HG03095 (cell line): ENCODE data around the gene CDC42EP4.
"Not testable (repeated sequence)": the region's sequence is repeated elsewhere in the genome, so short reads cannot be mapped to it uniquely, and the experiment has no call there.

Source experiments
- ATAC-seq: cut with Tn5 transposase; IDR thresholded peaks from one replicate; pipeline ENCODE4 v1.9.1; 2021; ENCODE audit warnings: moderate library complexity; ENCODE audit not compliant: unreplicated experiment

The CDC42EP4 gene

DNA sequence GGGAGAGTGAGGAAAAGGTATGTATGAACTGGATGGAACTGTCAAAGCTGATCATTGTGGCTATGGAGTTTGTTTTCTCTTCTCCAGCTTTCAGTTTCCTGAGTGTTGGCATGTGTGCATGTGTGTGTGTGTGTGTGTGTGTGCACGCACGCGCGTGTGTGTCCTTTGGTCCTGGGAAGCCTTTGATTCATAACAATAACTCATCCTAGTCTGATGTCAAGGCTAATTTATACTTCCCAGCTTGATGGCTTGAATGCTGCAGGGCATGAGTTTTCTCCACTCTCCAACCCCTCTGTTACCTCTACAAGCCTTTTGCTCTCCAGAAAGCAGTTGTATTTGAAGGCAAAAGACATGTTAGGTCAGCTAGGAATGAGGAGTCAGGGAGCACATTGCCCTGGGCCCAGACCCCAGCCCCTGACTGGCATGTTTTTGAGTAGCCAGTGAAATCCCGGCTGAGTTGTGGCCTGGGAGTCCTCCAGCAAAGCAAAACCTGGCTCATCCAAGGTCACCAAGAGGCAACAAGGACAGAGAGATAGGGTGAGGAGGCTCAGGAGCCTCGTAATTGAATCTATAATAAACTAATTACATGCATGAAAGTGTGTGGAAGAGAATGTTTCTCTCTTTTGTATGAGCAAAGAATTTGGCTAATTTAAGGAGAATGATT lies 8.9 kb upstream of the CDC42EP4 start:
- ATAC-seq, result no peak

DNA sequence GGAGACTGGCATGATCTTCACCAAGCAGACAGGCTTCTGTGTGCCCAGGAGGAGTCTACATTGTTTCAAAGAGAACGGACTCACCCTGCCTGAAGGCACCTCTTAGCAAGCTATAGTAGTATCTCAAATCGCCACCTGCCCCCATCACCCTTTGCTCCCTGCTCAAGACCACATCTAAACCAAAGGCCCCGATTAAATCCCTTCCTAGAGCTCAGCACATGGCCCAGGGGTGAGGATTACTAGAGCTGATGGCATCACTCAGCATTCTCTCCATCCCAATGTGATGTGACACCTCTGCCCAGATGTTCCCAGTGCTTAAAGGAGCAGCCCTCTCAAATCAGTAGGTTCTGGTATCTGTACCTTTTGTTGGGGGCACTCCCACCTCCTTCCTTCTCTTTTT lies 8.0 kb upstream of the CDC42EP4 start:
- ATAC-seq, result no peak

DNA sequence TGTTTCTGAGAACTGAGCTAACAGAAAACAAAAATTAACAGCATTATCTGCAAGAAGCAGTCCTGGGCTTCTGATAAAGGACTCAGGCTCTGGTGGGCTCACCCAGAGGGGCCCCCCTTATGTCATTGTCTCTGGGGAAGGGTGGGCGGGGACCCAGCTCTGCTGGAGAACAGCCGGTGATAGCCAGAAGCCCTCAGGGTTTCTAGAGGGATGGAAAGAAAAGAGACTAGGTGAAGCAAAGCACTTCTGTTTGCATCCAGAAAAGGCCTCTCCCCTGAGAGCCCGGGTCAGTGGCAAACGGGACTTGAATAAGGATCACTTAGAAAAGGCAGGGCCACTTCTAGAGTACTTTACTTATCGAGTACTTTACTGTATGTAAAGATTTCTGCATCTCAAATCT lies 7.0 kb upstream of the CDC42EP4 start:
- ATAC-seq, result no peak

DNA sequence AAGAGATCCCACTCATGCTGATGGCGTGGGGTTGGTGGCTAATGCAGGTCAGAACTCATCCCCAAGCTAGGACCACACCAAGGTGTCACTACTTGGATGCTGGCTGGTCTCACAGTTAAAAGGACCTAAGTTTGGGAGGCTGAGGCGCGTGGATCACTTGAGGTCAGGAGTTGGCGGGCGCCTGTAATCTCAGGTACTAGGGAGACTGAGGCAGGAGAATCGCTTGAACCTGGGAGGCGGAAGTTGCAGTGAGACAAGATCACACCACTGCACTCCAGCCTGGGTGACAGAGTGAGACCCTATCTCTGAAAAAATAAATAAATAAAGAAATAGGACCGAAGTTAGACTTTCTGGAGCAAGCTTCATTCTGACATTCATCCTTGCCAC lies 6.6 kb upstream of the CDC42EP4 start:
- ATAC-seq, result no peak

DNA sequence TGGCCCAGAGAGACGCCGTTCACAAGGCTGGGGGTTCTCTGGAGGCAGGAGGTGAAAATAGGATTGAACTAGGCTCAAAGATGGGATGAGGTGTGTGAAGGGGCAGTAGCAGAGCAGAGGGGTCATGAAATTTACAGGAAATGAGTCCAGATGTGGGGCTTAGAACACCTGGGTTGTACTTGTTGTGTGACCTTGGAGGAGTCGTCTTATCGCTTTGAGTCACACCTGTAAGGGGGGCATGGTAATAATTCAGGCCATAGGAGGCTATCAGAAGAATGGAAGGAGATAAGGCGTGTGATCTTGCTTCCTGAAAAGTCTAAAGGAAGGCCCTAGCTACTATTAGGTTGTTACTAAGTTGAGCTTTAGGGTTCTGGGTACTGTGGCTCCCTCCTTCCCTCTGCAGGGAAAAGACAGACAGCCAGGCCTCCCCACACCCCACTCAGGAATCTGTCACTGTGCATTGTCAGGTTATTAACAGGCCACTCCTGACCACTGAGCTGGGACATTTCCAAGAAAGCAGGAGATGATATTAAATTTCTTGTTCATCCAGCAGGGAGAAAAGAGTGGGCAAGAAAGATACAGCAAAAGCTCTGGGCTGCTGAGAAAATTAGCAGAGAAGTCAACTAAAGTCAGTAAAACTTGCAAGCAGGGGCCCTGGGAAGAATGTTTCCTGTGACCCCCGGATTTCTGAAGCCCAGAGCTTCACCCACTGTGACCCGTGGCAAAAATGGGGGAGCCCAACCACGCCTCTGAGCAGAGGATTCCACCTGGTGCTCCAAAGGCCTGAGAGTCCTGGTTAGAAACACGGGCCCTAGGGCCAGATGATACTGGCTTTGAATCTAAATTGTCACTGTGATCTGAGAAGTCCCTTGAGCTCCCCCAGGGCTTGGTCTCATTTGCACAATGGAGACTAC lies 6.0 kb upstream of the CDC42EP4 start:
- no peak for ATAC-seq

DNA sequence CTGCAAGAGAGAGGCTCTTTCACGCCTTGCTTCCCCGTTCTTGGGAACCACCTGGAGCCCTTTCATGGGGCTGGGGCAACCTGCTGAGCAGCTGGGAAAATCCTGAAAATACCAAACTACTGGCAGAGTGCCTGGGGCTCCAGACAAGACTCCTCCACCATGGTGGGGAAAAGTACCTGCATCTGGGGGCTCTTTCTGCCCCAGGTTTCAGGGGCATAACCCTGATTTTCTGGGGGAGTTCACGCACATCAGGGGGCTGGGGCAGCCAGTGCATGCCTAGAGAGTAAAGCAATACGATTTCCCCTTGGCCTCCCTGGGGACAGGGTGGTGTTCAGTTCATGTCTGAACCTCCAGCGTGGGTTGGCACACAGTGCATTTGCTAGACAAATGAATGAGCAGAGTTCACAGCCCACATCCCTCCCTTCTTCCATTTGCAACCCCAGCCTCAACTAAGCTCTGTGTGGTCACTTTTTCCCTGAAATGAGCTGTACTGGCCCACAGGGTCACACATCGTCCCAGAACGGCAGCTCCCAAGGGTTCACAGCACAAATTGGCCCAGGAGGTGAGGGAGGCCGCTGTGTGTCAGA lies 5.2 kb upstream of the CDC42EP4 start:
- no peak for ATAC-seq

DNA sequence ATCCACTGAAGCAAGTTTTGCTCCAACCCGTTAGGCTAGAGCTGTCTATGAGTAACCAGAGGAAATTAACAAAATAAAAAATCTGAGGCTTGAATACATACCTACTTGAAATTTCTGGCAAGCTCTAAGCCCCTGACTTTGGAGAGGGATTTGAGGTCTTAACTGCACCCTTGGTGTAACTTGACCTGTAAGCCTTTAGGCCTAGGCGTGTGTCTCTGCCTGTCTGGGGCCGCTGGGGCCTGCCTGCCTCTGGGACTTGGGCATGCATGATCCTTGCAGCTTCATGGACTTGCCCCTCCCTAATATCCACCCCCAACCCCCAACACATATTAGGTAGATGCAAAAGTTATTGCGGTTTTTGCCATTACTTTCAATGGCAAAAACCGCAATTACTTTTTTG lies 3.7 kb upstream of the CDC42EP4 start:
- no peak for ATAC-seq

DNA sequence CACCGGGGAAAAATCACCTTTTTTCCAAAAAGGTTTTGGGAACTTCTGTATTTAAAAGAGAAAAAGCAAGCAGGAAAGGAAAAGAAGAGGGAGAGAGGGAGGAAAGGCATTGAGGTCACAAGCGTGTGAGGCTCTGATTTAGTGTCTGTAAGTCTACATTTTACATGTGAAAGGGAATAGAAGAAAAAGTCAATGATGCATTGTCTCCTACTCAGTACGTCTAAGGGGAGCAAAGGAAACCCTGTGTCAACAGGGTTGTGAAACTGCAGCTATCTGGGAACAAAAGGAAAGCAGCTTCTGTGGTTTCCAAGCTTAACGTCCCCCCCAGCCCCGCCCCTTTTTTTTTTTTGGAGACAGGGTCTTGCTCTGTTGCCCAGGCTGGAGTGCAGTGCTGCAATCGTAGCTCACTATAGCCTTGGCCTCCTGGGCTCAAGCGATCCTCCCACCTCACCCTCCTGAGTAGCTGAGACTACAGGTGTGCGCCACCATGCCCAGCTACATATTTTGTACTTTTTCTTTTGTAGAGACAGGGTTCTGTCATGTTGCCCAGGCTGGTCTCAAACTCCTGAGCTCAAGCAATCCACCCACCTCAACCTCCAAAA lies 1.8 kb upstream of the CDC42EP4 start:
- ATAC-seq, result no peak

DNA sequence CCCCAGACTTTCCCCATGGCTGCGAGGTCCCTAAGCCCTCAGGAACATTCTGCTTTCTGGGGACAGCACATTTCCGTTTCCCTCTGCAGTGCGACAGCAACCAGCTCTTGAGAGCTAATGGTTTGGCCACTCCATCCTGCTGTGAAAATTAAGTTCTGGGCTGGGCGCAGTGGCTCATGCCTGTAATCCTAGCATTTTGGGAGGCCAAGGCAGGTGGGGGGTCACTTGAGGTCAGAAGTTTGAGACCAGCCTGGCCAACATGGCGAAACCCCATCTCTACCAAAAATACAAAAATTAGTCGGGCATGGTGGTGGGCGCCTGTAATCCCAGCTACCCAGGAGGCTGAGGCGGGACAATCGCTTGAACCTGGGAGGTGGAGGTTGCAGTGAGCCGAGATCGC lies 1.1 kb upstream of the CDC42EP4 start:
- ATAC-seq, result not testable (repeated sequence)

DNA sequence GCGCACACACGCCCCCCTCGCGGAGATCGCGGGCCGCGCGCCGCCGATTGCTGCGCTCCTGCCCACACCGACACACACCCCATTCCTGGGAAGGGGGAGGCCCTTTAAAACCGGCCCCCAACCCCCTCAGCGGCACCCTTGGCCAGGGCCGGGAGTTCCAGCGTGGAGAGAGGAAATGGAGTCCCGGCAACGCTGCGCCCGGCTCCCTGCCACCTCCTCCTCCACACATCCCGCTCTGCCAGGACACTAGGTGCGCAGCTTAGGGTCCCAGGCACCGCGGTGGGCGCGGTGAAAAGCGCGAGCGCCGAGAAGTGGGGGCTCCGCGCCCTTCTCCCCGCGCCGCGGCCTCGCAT lies 397 bp downstream of the CDC42EP4 start:
- peak; percentile 17 for ATAC-seq

DNA sequence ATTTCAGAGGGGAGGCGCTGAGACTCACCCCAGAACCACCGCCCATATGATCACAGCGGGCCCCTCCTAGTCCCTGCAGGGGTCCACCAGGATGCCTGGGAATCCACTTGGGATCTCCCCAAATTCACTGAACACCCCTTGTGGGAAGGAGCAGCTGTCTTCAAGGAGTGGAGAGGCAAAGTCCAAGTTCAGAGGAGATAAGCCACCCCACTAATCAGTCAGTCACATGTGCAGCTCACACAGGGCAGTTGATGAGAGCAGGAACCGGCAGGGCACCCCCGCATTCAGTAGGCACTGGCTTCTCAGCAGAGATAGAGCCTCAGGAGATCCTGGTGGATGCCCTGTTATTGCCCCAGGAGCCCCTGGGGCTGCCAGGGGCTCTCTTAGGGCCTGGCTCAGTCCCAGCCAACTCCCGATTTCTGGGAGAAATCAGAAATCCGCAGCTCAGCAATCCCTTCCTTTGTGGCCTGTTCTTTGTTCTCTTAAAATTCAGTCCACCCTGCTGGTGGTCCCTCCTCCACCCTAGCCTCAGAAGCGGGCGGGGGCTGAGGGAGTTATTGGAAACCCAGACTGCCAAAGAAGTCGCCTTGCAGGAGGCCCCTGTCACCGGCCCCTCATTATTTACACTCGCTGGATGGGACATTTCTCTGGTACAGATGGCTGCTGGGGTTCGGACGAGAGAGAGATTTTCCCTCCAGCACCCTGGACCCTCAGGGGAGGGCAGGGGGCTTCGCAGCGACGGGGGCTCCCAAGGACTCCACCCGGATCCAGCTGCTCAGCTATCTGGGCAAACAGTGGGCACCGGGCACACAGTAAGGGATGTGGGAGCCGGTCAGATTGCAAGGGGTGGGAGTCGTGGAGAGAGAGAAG lies 1.8 kb downstream of the CDC42EP4 start:
- ATAC-seq, result no peak

DNA sequence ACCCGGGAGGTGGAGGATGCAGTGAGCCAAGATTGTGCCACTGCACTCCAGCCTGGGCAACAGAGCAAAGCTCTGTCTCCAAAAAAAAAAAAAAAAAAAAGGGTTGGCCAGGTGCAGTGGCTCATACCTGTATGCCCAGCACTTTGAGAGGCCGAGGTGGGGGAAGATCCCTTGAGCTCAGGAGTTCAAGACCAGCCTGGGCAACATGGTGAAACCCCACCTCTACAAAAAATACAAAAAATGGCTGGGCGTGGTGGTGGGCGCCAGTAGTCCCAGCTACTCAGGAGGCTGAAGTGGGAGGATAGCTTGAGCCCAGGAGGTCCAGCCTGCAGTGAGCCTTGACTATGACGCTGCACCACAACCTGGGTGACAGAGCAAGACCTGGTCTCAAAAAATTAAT lies 2.8 kb downstream of the CDC42EP4 start:
- not testable (repeated sequence) for ATAC-seq

DNA sequence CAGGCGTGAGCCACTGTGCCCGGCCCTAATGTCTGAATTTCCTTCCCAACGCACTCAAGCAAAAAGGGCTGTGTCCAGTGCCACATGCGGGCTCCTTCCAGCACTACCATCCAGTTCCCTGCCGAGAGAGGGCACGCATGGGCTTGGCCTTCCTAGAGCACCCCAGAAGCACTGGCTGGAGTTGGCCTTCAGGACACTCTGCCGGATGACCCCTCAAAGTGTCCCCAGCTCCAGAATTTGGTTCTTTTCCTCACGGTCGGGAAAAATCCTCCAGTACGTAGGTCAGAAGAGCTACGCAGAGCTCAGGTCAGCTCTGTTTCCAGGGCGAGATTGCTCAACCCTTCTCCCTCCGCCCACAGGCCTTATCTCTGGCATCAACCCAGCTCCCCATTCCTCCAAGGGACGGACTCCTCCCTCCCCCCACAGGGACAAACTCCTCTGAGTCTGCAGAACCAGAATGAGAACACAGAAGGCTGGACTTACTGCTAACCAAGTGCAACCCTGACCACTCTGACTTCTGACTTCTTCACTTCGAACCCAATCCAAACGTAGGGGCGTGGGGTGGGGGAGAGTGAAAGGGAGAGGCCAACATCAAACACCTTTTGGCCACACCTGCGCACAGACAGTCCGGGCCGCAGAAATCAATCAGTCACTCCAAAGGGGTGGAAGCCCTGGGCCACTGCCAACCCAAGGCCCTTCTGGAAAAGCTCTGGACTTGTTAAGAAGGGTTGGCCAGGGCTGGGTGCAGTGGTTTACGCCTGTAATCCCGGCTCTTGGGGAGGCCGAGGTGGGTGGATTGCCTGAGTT lies 3.6 kb downstream of the CDC42EP4 start:
- no peak for ATAC-seq

DNA sequence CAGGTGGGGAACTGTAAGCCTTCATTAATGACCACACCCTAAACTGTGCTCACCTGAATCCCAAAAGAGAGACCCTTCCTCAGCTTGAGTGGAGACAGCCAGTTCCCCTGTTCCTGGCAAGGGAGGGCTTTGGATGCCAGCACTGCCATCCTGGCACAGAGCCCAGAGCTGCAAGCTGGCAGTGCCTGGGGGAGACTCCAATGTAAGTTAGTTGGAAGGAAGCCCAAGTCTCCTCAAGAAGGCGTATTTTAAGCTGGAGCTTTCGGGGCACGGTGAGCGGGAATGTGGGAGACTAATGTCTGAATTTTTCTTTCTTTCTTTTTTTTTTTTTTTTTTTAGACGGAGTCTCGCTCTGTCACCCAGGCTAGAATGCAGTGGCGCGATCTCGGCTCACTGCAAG lies 4.7 kb downstream of the CDC42EP4 start:
- ATAC-seq, result no peak

DNA sequence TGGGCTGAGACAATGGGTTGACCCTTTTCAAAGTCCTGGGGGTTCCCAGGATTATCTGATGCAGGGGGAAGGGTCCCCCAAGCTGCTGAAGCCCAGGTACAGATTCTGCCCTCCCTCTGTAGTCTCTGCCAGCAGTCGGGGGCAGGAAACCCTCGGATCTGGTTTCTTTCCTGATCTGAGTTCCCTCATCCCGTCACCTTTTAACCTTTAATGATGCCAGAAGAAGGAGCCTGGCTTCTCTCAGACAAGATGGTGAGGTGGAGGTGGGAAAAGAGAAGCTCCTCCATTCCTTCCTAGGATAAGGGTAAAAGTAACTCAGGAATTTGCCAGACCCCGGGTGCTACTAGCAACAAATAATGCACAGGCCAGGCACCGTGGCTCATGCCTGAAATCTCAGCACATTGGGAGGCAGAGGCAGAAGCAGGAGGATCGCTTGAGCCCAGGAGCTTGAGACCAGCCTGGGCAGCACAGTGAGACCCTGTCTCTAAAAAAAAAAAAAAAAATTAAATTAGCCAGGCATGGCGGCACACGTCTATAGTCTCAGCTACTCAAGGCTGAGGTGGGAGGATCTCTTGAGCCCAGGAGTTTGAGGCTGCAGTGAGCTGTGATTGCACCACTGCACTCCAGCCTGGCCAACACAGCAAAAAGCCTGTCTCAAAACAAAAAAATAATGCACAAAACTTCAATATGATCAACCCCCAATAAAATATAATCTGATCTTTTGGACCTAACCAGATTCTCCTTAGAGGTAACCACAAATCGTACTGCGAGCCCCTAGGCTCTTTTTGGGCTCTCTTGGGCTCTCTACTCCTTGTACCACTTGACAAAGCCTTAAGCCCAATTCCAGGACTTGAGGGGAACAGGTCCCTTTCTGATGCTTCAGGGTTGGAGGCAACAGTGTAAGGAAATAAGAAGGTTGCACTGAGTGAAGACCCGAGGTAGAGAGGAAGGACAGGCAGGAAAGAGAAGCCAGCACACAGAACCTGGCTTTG lies 5.7 kb downstream of the CDC42EP4 start:
- no peak for ATAC-seq

DNA sequence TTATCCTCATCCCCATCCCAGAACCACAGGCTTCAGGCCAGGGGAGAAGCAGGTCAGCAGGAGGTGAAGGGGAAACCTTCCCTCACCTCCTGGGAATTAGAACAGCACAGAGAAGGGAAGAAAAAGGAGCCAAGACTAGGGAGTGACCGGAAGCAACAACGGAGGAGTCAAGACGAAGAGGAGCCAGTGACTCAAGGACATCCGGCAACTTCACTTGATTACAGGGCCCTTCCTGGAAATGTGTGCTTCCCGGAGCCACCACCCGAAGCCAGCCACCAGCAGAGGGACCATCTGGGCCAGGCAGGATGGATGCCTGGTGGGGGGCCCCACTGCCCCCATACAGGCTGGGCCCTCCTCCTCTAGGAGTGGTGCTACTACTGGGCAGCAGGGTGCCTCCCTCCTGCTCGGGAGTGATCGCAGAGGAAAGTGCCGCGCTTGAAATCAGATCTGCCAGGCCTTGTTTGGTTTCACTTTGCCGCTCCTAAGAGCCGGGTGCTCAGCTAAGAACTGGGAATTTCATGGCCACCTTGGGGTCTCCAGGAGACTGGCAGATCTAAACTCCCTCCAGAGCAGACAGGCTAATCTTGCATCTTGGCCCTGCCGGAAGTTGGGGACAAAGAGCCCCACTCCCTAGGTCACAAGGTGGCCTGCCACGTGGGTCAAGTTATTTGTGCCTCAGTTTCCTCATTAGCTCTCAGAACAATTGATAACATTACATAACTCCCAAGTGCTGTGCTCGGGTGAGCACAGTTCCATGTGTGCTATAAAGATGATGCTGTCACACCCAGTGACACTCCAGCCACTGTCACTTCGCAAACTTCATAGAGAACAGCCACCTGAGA lies 6.6 kb downstream of the CDC42EP4 start:
- no peak for ATAC-seq

DNA sequence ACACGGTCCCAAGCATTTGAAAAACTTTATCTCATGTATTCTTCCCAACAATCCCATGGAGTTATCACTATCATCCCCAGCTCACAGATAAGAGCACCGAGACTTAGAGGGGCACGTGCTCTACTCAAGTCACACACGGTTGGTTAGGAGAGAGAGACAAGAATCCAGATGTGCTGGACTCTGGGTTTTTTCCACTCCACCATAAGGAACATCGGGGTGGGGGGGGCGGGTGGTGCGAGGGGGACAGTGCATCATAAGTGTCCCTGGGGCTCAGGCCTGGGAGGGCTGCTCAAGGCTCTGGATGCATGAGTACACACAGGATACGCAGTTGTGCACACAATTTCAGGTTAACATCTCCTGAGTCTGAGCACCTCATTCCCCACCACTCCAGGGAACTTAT lies 7.4 kb downstream of the CDC42EP4 start:
- ATAC-seq, result no peak

DNA sequence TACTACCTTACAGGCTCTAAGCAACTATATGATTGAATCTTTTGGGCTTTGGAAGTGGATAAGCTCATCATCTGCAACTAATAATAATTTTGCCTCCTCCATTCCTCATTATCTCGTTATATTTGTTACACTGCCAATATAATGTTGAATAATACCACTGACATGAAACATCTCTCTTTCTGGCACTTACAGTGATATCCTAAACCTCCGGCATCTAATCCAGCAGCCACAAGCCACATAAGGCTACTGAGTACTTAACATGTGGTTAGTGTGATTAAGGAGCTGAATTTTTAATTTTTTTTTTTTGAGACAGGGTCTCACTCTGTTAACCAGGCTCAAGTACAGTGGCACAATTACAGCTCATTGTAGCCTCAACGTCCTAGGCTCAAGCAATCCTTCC lies 9.6 kb downstream of the CDC42EP4 start:
- no peak for ATAC-seq
